AG04449 (cell line): ENCODE results near the gene MTARC2.
A peak's percentile ranks its signal among the peaks of the same experiment; 100 is the strongest.

Source experiments
- CTCF ChIA-PET: fragments of 350-600 bp; formaldehyde crosslinking; extraction: SDS; loops from one replicate; lab custom pipeline; 2021; ENCODE audit warnings: antibody characterized with exemption; lab: Yijun Ruan, JAX
- POLR2A ChIA-PET: fragments of 400-600, 350-600 bp; formaldehyde crosslinking; extraction: SDS; loops from one replicate; lab custom pipeline; 2020; ENCODE audit warnings: antibody characterized with exemption, inconsistent platforms; lab: Yijun Ruan, JAX
- DNase-seq: peaks from one replicate; pipeline ENCODE4 v3.0.0-alpha.2; 2010; ENCODE audit warnings: low read depth, low spot score
- H3K4me3 ChIP-seq: 2 replicates; pipeline ENCODE4 v1.5.1; 2011; ENCODE audit warnings: low read depth, mild to moderate bottlenecking, control low read depth, low read length
- CTCF ChIP-seq: IDR thresholded peaks from one replicate; pipeline ENCODE4 v1.5.1; 2011; ENCODE audit warnings: mild to moderate bottlenecking, moderate library complexity, low read length, control low read depth, inconsistent platforms; ENCODE audit not compliant: insufficient read depth; ENCODE audit errors: missing control alignments

MTARC2 gene

GRCh38 chr1:220741349-220741748 is 6.8 kb upstream of the MTARC2 start:
- CTCF ChIA-PET, result interaction anchor here (1.7 to 1.9 kb wide), 2 partner anchors 8 to 35 kb away, joined by 4 to 8 read pairs; no protein-coding TSS in a partner anchor
- TF ChIP-seq CTCF, result no peak
- POLR2A ChIA-PET, result no interaction called here
- H3K4me3 ChIP-seq, result no peak overlapping the region
- no peak for DNase-seq

- TF ChIP-seq CTCF, result no peak
- POLR2A ChIA-PET, result no interaction called here
- no peak overlapping the region for H3K4me3 ChIP-seq
- DNase-seq, result no peak
- CTCF ChIA-PET, result interaction anchor here (1.7 to 1.9 kb wide), 2 partner anchors 9 to 34 kb away, joined by 4 to 8 read pairs; no protein-coding TSS in a partner anchor
Measured at GRCh38 chr1:220741825-220742224, 6.3 kb upstream of the MTARC2 start.

- TF ChIP-seq CTCF, result no peak
- H3K4me3 ChIP-seq, result no peak overlapping the region
- DNase-seq, result no peak
- POLR2A ChIA-PET, result no interaction called here
- CTCF ChIA-PET, result interaction anchor here (1.7 to 1.9 kb wide), 2 partner anchors 9 to 34 kb away, joined by 4 to 8 read pairs; no protein-coding TSS in a partner anchor
Measured at GRCh38 chr1:220742520-220742919, 5.6 kb upstream of the MTARC2 start.

- no peak overlapping the region for H3K4me3 ChIP-seq
- ChIA-PET POLR2A (no interaction called here), CTCF (interaction anchor here (1.9 to 4.5 kb wide), 2 partner anchors 13 to 30 kb away, joined by 7 to 36 read pairs; no protein-coding TSS in a partner anchor)
- DNase-seq, result no peak
- no peak for TF ChIP-seq CTCF
Measured at GRCh38 chr1:220746851-220747250, 1.3 kb upstream of the MTARC2 start.

GRCh38 chr1:220747437-220748088 is 559 bp upstream of the MTARC2 start:
- H3K4me3 ChIP-seq, result peak overlapping the region; percentile 72
- no peak for DNase-seq
- ChIA-PET CTCF (interaction anchor here (1.8 to 4.5 kb wide), 4 partner anchors 13 to 29 kb away, joined by 4 to 36 read pairs (median 8); no protein-coding TSS in a partner anchor), POLR2A (interaction anchor here (0.6 kb wide), 1 partner anchor 73 kb away, joined by 3 read pairs; no protein-coding TSS in a partner anchor)
- TF ChIP-seq CTCF, result no peak

GRCh38 chr1:220748936-220749335 is 814 bp downstream of the MTARC2 start:
- TF ChIP-seq CTCF, result no peak
- H3K4me3 ChIP-seq, result peak overlapping the region; percentile 72
- CTCF ChIA-PET, result interaction anchor here (1.4 to 4.5 kb wide), 4 partner anchors 15 to 55 kb away, joined by 4 to 36 read pairs (median 6); no protein-coding TSS in a partner anchor

More at GRCh38 chr1:220748936-220749335, 814 bp downstream of the MTARC2 start:
- no peak for DNase-seq
- POLR2A ChIA-PET, result no interaction called here
